ENCODE data around the gene ADAMTSL1. TPM values are rescaled to one million over a fixed set of nuclear protein-coding genes. Genes with fewer than 3 reads are reported as not detected.

Gene ADAMTSL1
- total RNA-seq, 1 experiment from 2014 or later, result not detected

- TF ChIP-seq YY1 (IDR thresholded peaks at IDR 0.05; ENCODE audit: extremely low read depth, insufficient replicate concordance, low read depth, low read length) (no peak), ZFX (IDR thresholded peaks at IDR 0.05) (no peak), RAD21 (IDR thresholded peaks at IDR 0.05; ENCODE audit: low read depth) (no peak), FOSL1 (IDR thresholded peaks at IDR 0.05; ENCODE audit: low read depth) (no peak), TCF7L2 (IDR thresholded peaks at IDR 0.05; ENCODE audit: borderline replicate concordance, extremely low read depth, insufficient read depth, insufficient read length) (no peak), ATF3 (IDR thresholded peaks at IDR 0.05) (no peak), SP1 (IDR thresholded peaks at IDR 0.05; ENCODE audit: low read depth) (no peak), MAX (IDR thresholded peaks at IDR 0.05) (no peak), POLR2AphosphoS5 (IDR thresholded peaks at IDR 0.05; ENCODE audit: low read depth, low read length) (no peak)
Measured at GRCh38 chr9:18739641-18740318, 265.8 kb downstream of the ADAMTSL1 start (continued).

- ATAC-seq (no peak), DNase-seq (ENCODE audit: low read depth, low spot score) (no peak)
- intact Hi-C loops (cut with micrococcal nuclease), result no loop called here
- Histone ChIP-seq H3K4me3 (replicated peaks in 1 of 2; ENCODE audit: low read depth in 1 of 2, low read length in 2 of 2) (no peak overlapping the region), H3K27ac (ENCODE audit: low read depth, low read length) (no peak overlapping the region), H3K4me2 (ENCODE audit: low read length) (no peak overlapping the region), H4K20me1 (ENCODE audit: insufficient read depth) (no peaks in the 10 kb centered on the region), H3K9me3 (ENCODE audit: control insufficient read depth in 1 of 2, insufficient read depth in 1 of 2, low read depth in 1 of 2, low read length in 2 of 2) (no peaks in the 10 kb centered on the region), H3K4me1 (ENCODE audit: control insufficient read depth in 1 of 2, insufficient read depth in 2 of 2, low read length in 2 of 2) (no peaks in the 10 kb centered on the region), H3K27me3 (ENCODE audit: insufficient read depth, low read length) (no peaks in the 10 kb centered on the region; the same call in 1 of the 2 replicates), H3K36me3 (ENCODE audit: control insufficient read depth in 1 of 2, insufficient read depth in 2 of 2, low read length in 2 of 2) (no peaks in the 10 kb centered on the region), H3K79me2 (ENCODE audit: insufficient read depth, low read length) (no peaks in the 10 kb centered on the region), H3K9ac (ENCODE audit: low read length) (no peak overlapping the region), H2AFZ (ENCODE audit: low read depth, low read length, poor library complexity, severe bottlenecking) (no peak overlapping the region), H3K9me2 (ENCODE audit: insufficient read depth) (no peaks in the 10 kb centered on the region)
- CTCF ChIA-PET, result no interaction called here
- no TSS peak for BruUV-seq (replicated peaks)
- RAD21 ChIA-PET (ENCODE audit: low non-redundant PET in 1 of 2, low total read pairs in 2 of 2, uncharacterized antibody in 2 of 2, unreplicated experiment in 2 of 2), result no interaction called here
- POLR2A ChIA-PET, result no interaction called here
- TF ChIP-seq CEBPB (IDR thresholded peaks at IDR 0.05; ENCODE audit: low read depth) (no peak), MAX (IDR thresholded peaks at IDR 0.05) (no peak), SRF (IDR thresholded peaks at IDR 0.05; ENCODE audit: low read depth) (no peak), JUND (IDR thresholded peaks at IDR 0.05) (no peak), FOSL1 (IDR thresholded peaks at IDR 0.05; ENCODE audit: low read depth) (no peak), EZH2 (IDR thresholded peaks at IDR 0.05) (no peak), ZBTB33 (IDR thresholded peaks at IDR 0.05; ENCODE audit: extremely low read depth, insufficient replicate concordance, low read length) (no peak), ZNF274 (IDR thresholded peaks at IDR 0.05; ENCODE audit: low read depth, low read length) (no peak), RAD21 (IDR thresholded peaks at IDR 0.05; ENCODE audit: low read depth) (no peak), CBX3 (IDR thresholded peaks at IDR 0.05; ENCODE audit: low read depth) (no peak), ELF1 (IDR thresholded peaks at IDR 0.05; ENCODE audit: borderline replicate concordance, low read depth) (no peak), POLR2AphosphoS5 (IDR thresholded peaks at IDR 0.05; ENCODE audit: low read depth, low read length) (no peak), REST (IDR thresholded peaks at IDR 0.05; ENCODE audit: low read depth) (no peak), SP1 (IDR thresholded peaks at IDR 0.05; ENCODE audit: low read depth) (no peak)
Measured at GRCh38 chr9:18741359-18741758, 267.4 kb downstream of the ADAMTSL1 start.
